CD4-positive, alpha-beta T cell treated with Interleukin-21 for 1 hour (primary cell): ENCODE measurements around the gene UBTD2.
A peak's percentile ranks its signal among the peaks of the same experiment; 100 is the strongest.
"Not testable (repeated sequence)": the region's sequence is repeated elsewhere in the genome, so short reads cannot be mapped to it uniquely, and the experiment has no call there.

ENCODE experiments used
- DNase-seq: peaks from one replicate; pipeline ENCODE4 v3.0.0-alpha.2; 2020

The UBTD2 gene, protein sequence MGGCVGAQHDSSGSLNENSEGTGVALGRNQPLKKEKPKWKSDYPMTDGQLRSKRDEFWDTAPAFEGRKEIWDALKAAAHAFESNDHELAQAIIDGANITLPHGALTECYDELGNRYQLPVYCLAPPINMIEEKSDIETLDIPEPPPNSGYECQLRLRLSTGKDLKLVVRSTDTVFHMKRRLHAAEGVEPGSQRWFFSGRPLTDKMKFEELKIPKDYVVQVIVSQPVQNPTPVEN

DNA sequence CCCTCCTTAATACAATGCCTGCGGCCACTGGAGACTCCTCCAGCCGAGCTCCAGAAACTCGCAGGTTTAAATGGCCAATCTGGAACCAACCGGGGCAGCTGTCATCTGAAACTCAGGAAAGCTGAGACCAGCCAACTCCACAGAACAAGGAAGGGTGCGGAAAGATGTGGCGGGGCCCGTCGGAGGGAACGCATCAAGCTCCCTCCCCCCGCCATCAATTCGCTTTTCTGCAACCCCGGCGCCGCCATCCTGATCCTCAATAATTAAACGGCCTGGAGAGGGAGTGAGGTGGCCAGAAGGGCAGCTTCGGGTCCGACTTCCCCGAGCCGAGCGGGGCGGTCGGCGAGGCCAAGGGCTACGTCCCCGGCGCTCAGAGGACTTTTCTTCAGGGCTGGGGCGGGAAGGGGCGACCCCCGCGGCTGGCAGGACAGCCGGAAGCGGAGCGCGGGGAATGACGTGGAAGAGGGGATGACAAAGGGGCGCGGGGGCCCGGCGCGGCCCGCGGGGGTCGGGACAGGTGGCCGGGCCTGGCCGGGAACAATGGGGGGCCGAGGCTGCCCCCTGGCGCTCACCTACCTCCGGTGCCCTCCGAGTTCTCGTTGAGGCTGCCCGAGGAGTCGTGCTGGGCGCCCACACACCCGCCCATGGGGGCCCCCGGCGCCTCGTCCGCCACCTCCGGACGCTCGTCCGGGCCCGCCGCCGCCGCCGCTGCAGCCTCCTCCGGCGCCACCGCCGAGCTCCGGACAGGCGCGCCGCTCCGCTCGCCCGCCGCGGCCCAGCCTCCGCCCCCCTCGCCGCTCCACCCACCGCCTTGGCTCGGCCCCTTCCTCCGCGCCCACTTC lies at the start of gene UBTD2:
Gene UBTD2, minus strand, starts transcription at position 745 of the 842 bp plus-strand sequence. Its CDS starts 99 bp downstream, at position 646.
- peak; percentile 75 for DNase-seq

DNA sequence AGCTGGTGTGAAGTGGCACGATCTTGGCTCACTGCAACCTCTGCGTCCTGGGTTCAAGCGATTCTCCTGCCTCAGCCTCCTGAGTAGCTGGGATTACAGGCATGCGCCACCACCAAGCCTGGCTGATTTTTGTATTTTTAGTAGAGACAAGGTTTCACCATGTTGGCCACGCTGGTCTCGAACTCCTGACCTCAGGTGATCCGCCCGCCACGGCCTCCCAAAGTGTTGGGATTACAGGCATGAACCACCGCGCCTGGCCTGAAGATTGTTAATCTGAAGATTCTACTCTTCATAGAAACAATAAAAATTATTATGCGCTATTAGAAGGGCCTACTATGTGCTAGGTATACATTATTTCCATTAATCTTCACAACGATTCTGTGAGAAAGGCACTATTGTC lies 43.3 kb upstream of the UBTD2 start:
- not testable (repeated sequence) for DNase-seq

DNA sequence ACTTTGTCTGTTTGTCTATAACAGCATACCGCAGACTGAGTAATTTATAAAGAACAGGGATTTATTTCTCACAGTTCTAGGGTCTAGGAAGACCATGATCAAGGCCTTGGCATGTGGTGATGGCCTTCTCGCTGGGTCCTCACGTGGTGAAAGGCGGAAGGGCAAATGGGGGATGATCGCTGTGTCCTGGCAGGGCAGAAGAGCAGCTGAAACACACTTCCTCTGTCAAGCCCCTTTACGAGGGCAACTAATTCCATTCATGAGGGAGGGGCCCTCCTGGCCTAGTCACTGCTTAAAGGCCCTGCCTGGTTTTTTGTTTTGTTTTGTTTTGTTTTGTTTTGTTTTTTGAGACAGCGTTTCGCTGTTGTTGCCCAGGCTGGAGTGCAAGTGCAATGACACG lies 41.9 kb upstream of the UBTD2 start:
- no peak for DNase-seq

DNA sequence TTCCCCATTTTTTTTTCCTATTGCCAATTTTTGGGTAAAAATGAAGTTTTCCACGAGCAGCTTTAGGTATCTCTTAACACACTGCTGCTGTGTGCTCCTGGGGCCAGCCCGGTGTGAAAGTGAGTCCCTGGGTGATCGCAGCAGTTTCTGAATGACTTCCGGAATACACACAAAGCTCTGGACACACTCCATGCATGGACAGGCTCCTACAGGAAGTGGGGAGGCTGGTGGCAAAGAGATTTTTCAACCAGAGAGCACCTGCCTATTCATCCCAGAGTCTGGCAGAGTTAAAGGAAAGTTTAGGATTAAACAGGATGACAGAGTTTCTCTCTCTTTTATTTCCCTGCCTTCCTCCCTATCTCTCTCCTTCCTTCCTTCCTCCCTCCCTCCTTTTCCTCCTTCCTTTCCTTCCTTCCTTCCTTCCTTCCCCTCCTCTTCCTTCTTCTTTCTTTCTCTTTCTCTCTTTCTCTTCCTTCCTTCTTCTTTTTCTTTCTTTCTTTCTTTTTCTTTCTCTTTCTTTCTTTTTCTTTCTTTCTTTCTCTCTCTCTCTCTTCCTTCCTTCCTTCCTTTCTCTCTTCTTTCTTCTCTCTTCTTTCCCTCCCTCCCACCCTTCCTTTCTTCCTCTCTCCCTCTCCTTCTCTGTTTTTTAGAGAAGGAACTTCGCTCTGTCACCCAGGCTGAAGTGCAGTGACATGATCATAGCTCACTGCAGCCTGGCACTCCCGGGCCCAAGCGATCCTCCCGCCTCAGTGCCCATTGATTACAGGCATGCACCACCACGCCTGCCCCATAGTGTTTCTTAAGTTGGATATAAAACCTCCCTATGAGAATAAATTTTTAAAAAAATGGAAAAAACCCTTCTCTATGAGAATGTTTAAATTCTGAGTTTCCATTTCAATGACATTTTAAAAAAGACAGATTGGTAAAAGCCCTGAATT lies 38.7 kb upstream of the UBTD2 start:
- DNase-seq: no peak

DNA sequence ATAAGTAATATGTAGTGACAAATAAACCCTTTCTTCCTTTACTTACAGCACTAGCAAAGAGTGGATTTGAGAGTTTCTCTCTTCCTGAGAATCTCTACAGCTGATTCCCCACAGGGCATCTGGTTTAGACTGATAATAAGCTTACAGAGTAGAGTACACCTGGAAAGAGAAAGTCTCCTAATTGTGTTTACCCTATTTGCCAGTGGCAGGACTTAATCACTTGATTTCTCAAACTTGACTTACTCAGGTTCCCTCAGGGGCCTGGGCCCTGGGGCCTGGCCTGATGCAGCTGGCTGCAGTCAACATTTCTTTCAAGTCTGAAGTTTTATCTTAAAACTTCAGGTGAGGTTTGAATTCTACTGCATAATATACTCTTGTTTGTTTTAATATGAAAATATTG lies 38.0 kb upstream of the UBTD2 start:
- DNase-seq: no peak

DNA sequence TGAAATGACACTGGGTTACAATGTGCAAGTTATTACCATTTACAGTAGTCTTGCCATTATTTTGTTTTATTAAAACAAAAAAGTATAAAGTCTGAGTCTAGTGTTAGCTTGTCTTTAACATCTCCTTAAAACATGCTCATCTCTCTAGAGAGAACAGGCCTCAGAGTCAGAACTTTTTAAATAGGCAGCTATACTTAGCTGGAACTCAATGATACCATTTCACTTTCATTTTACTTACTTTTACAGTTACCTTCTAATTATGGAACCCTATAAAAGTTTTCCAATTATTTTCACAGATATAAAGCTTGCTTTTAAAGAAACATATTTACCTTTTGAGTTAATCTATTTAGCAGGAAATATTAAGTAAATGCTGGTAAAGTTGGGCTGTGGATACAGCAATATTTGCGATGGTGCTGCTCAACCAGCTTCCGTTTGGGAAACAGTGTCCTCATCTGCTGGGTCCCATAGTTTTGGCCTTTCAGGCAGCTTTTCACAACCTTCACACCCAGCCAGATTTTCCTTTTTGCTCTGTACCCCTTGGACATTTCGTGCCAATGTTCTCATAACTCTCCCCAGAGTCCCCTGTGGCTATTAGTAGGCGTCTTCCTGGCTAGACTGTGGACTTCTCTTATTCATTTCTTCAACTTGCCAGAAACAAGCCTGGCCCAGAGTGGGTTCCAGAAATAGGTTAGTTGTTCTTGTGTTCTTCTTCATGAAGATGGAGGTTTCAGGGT lies 36.3 kb upstream of the UBTD2 start:
- DNase-seq: no peak

DNA sequence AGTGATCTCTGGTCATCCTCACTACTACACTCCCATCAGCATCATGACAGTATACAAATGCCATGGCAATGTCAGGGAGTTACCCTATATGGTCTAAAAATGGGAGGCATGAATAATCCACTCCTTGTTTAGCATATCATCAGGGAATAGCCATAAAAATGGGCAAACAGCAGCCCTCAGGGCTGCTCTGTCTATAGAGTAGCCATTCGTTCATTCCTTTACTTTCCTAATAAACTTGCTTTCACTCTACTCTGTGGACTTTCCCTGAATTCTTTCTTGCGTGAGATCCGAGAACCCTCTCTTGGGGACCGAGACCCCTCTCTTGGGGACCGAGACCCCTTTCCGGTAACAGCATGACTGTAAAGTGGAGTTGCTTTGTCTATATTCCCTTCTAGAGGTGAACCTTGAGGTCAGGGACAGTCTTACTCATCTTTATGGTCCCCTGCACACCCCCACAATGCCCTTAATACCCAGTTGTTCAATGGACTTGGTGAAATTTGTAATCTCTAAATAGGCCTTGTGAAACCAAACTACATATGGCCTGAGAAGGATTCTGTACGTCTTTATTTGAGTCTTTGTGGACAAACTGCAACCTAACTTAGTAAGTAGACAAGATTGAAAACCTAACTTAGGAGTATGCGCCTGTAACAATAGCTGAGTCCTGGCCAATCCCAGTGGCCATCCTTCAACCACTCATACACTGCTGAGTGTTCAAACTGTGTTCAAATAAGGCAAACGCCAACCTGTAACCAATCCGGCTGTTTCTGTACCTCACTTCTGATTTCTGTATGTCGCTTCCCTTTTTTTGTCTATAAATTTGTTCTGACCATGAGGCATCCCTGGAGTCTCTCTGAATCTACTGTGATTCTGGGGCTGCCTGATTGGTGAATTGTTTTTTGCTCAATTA lies 32.3 kb upstream of the UBTD2 start:
- DNase-seq: no peak

DNA sequence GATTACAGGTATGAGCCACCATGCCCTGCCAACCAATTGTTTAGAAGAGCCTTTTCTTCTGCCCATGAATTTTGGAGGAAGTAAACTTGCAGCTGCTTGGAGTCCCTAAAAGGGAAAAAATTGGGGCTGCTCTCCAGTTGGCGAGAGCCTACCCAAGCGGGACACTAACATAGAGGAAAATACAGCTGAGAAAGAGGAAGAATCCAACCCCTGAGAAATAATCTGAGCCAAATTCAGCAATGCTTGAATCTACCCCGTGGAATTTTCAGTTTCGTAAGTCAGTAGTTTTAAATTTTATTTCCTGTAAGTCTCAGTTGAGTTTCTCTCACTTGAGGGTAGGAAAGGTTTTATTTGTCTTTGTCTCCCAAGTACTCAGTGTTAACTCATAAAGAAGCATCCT lies 30.4 kb upstream of the UBTD2 start:
- no peak for DNase-seq

DNA sequence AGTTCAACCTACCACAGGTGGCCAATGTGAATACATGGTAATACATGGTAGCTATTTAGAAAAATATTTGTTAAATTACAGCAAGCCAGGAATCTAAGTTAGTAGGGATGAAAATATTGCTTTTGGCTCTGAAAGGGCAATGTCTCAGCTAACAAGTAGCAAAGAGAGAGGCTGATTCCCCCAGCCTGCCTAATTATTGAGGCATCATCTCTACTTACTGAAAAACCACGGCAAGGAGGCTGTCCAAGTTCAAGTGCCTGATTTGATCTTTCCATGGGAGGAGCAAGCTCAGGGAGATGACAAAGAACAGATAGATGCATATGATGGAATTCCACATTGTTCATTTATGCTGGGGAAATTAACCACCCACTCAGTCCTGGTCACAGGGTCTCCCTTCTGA lies 28.7 kb upstream of the UBTD2 start:
- no peak for DNase-seq

DNA sequence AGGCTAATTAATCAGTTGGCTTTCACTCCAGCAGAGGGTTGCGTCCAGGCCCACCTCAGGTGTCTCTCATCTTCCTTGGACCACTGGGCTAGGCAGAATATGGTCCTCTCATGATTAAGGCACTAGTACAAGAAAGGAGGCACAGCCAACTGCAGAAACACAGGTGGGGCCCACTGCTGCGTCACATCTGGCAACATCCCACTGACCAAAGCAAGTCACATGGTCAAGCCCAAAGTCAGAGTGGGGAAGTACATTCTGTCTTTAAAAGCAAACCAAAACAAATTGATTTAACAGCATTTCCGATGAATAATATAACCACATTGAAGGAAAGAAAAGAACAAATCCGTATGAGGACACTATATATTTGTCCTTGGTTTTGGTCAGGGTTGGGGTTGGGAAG lies 28.0 kb upstream of the UBTD2 start:
- DNase-seq: no peak

DNA sequence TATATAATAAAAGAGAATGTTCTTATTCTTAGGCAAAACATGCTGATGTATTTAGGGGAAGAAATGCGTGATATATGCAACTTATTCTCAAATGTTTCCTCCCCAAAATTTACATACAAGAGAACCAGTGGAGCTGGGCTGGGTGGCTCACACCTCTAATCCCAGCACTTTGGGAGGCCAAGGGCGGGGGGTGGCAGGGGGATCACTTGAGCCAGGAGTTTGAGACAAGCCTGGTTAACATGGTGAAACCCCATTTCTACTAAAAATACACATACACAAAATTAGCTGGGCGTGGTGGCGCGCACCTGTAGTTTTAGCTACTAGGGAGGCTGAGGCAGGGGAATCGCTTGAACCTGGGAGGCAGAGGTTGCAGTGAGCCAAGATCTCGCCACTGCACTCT lies 27.5 kb upstream of the UBTD2 start:
- DNase-seq: no peak

DNA sequence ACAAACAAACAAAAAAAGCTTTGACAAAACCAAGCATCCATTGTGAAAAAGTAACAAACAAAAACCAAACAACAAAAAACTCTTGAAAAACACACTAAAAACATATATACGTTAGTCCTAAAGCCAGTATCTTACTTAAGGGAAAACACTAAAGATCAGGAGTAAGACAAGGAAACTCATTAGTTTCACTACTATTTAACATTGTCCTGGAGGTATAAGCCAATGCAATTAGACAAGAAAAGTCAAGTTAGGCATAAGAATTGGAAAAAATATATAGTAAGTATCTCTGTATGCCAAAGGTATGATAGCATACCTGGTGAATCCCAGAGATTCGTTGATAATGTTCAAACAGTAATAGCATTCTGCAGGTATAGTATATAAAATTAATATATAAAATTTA lies 21.8 kb upstream of the UBTD2 start:
- DNase-seq: no peak

DNA sequence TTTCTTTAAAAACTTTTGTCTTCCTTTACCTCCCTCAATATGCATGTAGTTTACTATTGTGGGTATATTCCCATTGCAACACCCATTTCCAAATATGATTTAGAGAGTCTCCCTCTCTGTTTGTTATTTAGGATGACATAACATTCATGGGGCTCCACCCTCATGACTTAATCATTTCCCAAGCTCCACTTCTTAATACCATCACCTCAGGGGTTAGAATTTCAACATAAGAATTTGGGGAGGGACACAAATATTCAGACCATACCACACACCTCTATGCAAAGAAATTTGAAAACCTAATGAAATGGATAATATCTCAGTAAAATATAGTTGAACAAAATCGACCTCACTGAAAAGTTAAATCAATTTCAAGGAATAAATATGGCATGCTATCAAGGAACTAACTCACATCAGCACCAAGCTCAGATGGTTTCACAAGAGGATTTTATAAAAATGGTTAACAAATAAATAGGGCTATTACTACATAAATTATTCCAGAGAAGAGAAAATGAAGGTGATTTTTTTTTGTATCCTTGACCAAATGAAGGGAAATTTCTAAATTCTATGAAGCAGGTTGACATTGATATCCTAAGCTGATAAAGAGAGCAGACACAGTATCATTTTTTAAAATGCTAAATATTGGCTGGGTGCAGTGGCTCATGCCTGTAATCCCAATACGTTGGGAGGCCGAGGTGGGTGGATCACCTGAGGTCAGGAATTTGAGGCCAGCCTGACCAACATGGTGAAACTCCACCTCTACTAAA lies 20.2 kb upstream of the UBTD2 start:
- no peak for DNase-seq

DNA sequence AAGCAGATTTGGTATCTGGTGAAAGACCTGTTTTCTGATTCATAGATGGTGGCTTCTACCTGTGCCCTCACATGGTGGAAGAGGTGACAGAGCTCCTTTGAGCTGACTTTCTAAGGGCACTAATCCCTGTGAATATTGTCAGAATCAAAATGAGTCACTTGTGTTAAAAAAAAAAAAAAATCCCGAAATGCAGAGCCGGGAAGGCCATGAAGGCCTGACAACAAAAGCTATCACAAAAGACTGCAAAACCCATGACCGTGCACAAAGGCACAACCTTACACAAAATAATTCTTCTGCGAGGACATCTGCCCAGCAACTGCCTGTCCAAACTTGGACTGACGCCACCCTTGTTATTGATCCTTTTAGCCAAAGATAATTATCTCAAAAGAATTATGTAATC lies 19.6 kb upstream of the UBTD2 start:
- no peak for DNase-seq

DNA sequence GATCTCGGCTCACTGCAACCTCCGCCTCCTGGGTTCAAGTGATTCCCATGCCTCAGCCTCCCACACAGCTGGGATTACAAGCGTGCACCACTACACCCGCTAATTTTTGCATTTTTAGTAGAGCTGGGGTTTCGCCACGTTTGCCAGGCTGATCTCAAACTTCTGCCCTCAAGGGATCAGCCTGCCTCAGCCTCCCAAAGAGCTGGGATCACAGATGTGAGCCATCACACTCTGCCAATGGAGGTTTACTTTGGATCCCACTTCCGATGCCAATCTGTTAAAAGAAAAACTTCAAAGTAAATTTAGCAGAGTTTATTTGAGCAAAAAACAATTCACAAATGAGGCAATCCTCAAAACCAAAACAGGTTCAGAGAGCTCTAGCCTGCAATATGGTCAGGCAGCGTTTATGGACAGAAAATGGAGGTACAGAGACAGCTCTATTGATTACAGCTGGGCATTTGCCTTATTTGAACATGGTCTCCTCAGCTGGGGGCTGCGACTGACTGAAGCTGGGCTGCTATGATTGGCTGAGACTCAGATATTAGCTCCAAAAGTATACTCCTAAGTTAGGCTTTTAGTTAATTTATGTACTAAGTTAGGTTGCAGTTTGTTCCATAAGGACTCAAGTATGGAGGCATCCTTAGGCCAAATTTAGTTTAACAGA lies 18.6 kb upstream of the UBTD2 start:
- no peak for DNase-seq

DNA sequence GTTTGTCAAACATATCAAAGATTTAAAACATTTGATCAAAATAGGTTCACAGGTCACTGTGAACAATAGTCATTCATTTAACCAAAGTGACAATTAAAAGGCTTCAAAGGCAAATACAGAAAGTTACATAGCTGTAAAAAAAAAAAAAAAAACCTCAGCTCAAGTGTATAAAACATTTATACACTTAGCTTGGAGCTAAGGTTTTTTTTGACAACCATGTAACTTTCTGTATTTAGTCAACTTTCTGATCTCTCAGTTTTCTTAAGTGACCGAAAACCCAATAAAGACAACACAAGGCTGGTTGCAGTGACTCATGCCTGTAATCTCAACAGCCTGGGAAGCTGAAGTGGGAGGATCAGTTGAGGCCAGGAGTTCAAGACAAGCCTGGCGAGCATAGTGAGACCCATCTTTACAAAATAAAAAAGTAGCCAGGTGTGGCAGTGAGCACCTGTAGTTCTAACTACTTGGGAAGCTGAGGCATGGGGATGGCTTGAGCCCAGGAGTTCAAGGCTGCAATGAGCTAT lies 16.4 kb upstream of the UBTD2 start:
- DNase-seq: no peak

DNA sequence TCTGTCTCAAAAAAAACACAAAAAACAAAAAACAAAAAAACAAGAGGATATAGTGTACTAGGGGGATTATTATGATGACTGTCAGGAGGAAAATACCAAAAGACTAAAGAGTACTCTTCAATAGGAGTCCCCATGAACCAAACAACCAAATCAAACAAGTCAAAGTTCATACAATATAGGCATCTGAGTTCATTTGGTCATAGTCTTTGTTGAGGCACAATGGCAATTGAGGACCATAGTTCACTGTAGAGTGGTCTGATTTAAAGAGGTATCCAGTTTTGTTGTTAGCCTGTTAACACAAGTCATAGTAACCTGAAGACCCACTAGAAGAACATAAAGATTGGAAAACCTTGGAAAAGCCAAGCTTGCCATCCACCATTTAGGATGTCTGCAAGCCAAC lies 11.3 kb upstream of the UBTD2 start:
- DNase-seq: no peak

DNA sequence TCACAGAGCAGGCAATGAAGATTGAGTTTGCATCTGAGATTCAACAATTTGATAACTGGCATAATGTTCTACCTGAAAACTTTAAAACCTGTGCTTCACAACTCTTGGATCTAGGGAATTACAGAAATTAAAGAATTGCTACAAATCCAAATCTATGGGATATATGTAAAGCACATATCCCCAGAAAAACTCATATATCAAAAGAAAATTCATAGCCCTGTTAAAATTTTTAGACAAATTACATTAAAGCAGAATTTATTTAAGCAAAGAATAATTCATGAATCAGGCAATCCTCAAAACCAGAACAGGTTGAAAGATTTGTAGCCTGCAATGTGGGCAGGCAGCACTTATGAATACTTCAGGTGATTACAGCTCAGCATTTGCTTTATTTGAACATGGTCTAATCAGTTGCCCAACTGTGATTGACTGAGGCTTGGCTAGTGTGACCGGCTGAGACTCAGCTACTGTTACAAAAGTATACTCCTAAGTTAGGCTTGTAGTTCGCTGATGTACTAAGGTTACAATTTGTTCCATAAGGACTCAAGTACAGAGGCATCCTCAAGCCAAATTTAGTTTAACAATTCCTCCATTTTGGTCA lies 10.3 kb upstream of the UBTD2 start:
- DNase-seq: no peak

DNA sequence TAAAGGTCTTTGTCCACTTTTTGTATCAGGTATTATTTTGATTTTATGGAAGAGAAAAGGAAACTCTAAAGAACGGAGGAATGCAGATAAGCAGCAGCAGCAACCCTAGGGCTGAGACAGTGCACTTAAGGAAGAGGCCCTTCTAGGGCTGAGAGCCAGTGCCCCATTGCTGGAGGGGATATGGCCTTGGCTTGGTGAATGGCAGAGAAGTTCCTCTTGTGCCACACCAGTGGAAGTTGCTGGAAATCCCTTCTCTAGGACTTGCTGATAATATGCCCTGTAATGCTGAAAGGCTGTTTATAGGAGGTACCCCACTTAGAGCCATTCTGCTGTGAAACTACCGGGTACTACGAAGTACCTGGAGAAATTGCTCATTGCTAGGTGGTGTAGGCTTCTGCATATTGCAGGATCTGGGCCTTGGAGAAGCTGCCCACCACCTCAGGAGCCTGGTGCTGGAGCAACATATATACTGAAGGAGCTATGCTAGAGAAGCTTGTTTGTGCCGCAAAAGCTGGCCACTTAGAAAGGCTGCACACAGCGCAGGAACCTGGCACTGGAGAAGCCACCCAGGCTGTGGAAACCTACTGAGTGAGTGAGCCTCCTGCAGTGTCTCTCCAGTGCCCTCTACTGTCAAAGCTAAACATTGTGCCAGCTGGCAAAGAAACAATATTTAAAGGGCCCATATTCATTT lies 9.6 kb upstream of the UBTD2 start:
- peak; percentile 77 for DNase-seq
